ENCODE data around the gene ZDHHC14. TPM values are rescaled to one million over a fixed set of nuclear protein-coding genes. Genes with fewer than 3 reads are reported as not detected.

ZDHHC14 gene
- total and polyA plus RNA-seq, 2 of the 8 experiments (the other 6 are each of a cell fraction or from before 2014, with no cell fraction given) = 2.9 to 5.3 TPM

GRCh38 chr6:157513004-157513603 lies 132.1 kb downstream of the ZDHHC14 start:
- 89% methylated on average over 9 of the region's 9 CpGs; no CpG with 5 or more reads in 1 of the 2 experiments for WGBS, 2 experiments (ENCODE audit: extremely low coverage in 1 of 2, insufficient coverage in 1 of 2, insufficient read length in 1 of 2, insufficient replicate concordance in 2 of 2, low coverage in 1 of 2, low lambda C conversion rate in 2 of 2, missing lambda C conversion rate in 1 of 2)
- CTCF ChIA-PET (ENCODE audit: partially characterized antibody) = no interaction called here
- H2BK15ac ChIP-seq (ENCODE audit: low read length) = no peak overlapping the region
- H4K91ac ChIP-seq (replicated peaks; ENCODE audit: insufficient read length, low read length) = no peak overlapping the region
- H4K5ac ChIP-seq (ENCODE audit: insufficient read length, low read depth, low read length) = no peak overlapping the region
- no peak overlapping the region for H3K56ac ChIP-seq (replicated peaks; ENCODE audit: insufficient read length, low read depth, low read length)
- H4K8ac ChIP-seq (ENCODE audit: extremely low read depth, insufficient read depth, low read length) = no peak overlapping the region
- H2BK120ac ChIP-seq (replicated peaks; ENCODE audit: low read depth, low read length) = no peak overlapping the region
- no peak for FAIRE-seq
- H3K4ac ChIP-seq (replicated peaks; ENCODE audit: insufficient read length, low read depth, low read length) = no peak overlapping the region
- no peak overlapping the region for H3K4me3 ChIP-seq (ENCODE audit: extremely low read depth in 1 of 4, insufficient read depth in 2 of 4, low read depth in 3 of 4, low read length in 4 of 4)
- no peak overlapping the region for H3K4me2 ChIP-seq (ENCODE audit: insufficient read depth in 1 of 2, low read depth in 2 of 2, low read length in 2 of 2)
- H3K79me1 ChIP-seq (ENCODE audit: low read depth, low read length) = no peaks in the 10 kb centered on the region
- H4K20me1 ChIP-seq (replicated peaks in 1 of 2; ENCODE audit: control insufficient read depth in 1 of 2, insufficient read depth in 2 of 2, low read length in 2 of 2) = no peaks in the 10 kb centered on the region
- no peak overlapping the region for H2BK5ac ChIP-seq (ENCODE audit: low read depth, low read length)
- H3K23me2 ChIP-seq (ENCODE audit: low read depth, low read length) = no peaks in the 10 kb centered on the region; the same call in 1 of the 2 replicates
- POLR2A ChIA-PET (ENCODE audit: partially characterized antibody) = no interaction called here
- no peak overlapping the region for H2AFZ ChIP-seq (ENCODE audit: low read length)
- H3K27ac ChIP-seq (ENCODE audit: low read depth, low read length) = no peak overlapping the region
- no peak overlapping the region for H3K23ac ChIP-seq (ENCODE audit: insufficient read length)
- H2BK12ac ChIP-seq (ENCODE audit: low read depth, low read length) = no peak overlapping the region
- no peak overlapping the region for H3K18ac ChIP-seq (ENCODE audit: extremely low read depth, low read length)
- H3K4me1 ChIP-seq (replicated peaks in 1 of 4; ENCODE audit: control insufficient read depth in 3 of 4, insufficient read depth in 4 of 4, low read length in 3 of 4) = peaks cover 0 to 6% (median 5%) of the 10 kb centered on the region in 4 experiments; a peak in 4 of 7 replicates
- no peak for DNase-seq (ENCODE audit: low read depth in 1 of 2, low spot score in 2 of 2)
- H2BK20ac ChIP-seq (ENCODE audit: low read length) = no peak overlapping the region
- no peaks in the 10 kb centered on the region for H3K9me3 ChIP-seq (ENCODE audit: insufficient read depth in 2 of 2, low read depth in 1 of 2, low read length in 1 of 2)
- H3K14ac ChIP-seq (ENCODE audit: insufficient read length) = no peak overlapping the region
- H3K36me3 ChIP-seq (ENCODE audit: control insufficient read depth in 2 of 4, insufficient read depth in 4 of 4, low read length in 3 of 4) = no peaks in the 10 kb centered on the region
- no peak overlapping the region for H3K9ac ChIP-seq (replicated peaks in 1 of 4; ENCODE audit: extremely low read depth in 1 of 4, low read depth in 3 of 4, low read length in 3 of 4)
- H3K79me2 ChIP-seq (ENCODE audit: control insufficient read depth in 1 of 2, insufficient read depth in 2 of 2, low read length in 2 of 2) = no peaks in the 10 kb centered on the region
- no peaks in the 10 kb centered on the region for H3K27me3 ChIP-seq (replicated peaks in 1 of 4; ENCODE audit: control insufficient read depth in 3 of 4, extremely low read depth in 1 of 4, insufficient read depth in 3 of 4, low read length in 3 of 4)
- no peak overlapping the region for H2AK5ac ChIP-seq (ENCODE audit: low read depth, low read length)
- no peak for TF ChIP-seq RNF2 (IDR thresholded peaks at IDR 0.05; ENCODE audit: borderline replicate concordance, low read depth, low read length, missing control alignments, poor library complexity, severe bottlenecking)
- TF ChIP-seq CHD1 (IDR thresholded peaks at IDR 0.05; ENCODE audit: low read depth, low read length) = no peak
- TF ChIP-seq SAP30 (IDR thresholded peaks at IDR 0.05; ENCODE audit: insufficient read depth, insufficient replicate concordance, low read length) = no peak
- TF ChIP-seq KDM1A (IDR thresholded peaks at IDR 0.05; ENCODE audit: borderline replicate concordance, low read length) = no peak
- no peak for TF ChIP-seq CBX8 (IDR thresholded peaks at IDR 0.05; ENCODE audit: borderline replicate concordance, low read depth, low read length)
- no peak for TF ChIP-seq RAD21 (IDR thresholded peaks at IDR 0.05 in 1 of 2, conservative IDR thresholded peaks at IDR 0.05 in 1 of 2; ENCODE audit: low read depth in 2 of 2, low read length in 2 of 2)
- no peak for TF ChIP-seq JUN (IDR thresholded peaks at IDR 0.05; ENCODE audit: low read depth, low read length)
- no peak for TF ChIP-seq SUZ12 (IDR thresholded peaks at IDR 0.05; ENCODE audit: low read length)
- TF ChIP-seq, protein P1, sequence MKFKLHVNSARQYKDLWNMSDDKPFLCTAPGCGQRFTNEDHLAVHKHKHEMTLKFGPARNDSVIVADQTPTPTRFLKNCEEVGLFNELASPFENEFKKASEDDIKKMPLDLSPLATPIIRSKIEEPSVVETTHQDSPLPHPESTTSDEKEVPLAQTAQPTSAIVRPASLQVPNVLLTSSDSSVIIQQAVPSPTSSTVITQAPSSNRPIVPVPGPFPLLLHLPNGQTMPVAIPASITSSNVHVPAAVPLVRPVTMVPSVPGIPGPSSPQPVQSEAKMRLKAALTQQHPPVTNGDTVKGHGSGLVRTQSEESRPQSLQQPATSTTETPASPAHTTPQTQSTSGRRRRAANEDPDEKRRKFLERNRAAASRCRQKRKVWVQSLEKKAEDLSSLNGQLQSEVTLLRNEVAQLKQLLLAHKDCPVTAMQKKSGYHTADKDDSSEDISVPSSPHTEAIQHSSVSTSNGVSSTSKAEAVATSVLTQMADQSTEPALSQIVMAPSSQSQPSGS (IDR thresholded peaks at IDR 0.05; ENCODE audit: low read length) = no peak
- no peak for TF ChIP-seq RBBP5 (IDR thresholded peaks at IDR 0.05; ENCODE audit: borderline replicate concordance, low read depth, low read length)
- no peak for TF ChIP-seq SP2 (IDR thresholded peaks at IDR 0.05; ENCODE audit: low read length)
